Measurements from ENCODE around the gene XPC.
"Not testable (repeated sequence)": the region's sequence is repeated elsewhere in the genome, so short reads cannot be mapped to it uniquely, and the experiment has no call there.

Gene XPC

DNA sequence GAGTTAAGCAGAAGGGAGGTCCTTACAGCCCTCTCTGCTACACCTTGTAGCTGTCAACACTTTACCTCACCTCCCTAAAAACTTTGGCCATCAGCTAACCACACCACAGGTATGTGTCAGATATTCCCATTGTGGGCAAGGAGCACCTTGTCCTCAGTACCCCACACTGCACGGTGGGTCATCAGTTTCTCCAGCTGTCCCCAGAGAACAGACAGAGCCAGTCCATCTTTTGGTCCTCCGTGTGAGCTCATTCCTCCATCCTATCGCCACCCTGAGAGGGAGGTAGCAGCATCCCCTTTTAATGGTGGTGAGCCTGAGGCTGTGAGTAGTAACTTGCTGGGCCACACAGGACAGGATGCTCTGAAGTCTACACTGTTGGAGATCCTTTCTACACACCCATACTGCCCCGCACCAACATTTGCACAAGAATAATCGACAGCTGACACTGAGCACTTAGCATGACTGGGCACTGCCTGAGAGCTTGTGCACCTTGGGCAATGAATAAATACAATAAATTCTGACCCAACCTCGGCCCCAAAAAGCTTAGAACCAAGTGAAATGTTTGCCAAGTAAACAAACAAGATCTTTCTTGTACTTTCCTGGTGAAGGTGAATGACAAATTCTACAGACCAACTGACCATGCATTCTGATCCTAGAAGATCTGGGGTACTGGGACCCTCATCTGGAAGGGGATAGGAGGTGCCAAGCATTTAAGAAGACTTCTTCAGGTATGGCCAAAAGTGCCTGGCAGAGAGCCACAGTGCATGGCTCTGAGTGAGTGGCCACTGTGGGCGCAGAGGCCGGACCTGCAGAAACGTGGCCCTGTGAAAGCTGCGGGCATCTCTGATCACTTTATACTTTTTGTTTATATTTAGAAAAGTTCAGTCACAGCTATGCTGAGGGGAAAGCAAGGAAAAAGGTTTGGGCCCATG is 60.7 kb downstream of the XPC start:
- DNase-seq: no peak

DNA sequence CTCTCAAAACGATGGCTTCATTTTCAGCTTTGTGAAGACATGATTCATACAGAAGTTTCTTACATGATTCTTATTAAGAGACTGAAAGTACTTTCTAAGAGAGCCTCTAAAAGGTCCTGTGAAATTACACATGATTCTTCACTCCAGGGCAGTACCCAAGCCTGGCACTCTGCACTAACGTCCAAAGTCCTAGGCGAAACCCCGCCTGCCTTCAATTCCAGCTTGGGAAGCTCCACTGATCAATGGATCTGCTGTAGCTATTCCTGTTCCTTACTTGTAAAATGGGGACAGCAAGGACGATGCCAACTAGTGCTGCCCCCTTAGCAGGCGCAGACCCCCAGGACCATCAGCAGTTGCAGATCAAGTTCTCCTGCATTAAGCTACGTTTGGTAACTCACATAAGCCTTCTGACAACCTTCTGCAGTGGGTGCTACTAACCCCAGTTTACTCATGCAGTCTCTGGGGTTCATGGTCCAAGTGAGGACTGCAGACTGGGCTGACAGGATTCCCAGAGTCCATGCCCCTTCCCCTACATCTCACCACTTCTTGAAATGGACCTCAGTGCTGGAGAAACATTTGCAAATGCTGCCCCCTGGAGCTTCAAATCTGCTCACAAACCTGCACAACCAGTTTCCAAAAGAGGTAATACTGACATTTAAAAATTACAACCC is 64.3 kb downstream of the XPC start:
- no peak for DNase-seq

DNA sequence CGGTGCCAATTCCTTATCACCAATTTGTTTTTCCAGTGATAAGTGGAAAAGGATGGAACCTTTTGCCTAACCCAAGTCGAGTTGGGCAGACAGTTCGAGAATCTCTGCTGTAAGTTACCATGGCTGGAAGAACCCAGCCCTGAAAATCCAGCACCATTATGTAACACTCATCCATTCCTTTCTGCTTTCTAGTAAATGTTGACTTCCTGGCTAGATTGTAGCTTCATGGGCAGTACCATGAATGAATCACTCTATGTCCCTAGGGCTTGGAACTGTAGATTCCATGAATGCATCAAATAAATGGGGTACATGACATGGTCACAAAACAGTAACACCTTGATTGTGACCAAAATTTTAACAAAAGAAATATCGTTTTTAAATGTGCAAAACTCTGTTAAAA is 67.7 kb downstream of the XPC start:
- DNase-seq: no peak

DNA sequence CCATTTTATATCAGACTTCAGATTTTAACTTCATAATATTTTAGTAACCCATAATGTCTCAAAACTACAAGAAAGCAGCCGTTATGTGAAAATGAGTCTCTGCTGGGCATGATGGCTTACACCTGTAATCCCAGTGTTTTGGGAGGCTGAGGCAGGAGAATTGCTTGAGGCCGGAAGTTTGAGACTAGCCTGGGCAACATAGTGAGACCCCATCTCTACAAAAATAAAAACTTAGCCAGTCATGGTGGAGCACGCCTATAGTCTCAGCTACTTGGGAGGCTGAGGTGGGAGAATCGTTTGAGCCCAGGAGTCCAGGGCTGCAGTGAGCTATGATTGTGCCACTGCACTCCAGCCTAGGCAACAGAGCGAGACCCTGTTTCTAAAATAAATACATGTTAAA is 68.6 kb downstream of the XPC start:
- not testable (repeated sequence) for DNase-seq

DNA sequence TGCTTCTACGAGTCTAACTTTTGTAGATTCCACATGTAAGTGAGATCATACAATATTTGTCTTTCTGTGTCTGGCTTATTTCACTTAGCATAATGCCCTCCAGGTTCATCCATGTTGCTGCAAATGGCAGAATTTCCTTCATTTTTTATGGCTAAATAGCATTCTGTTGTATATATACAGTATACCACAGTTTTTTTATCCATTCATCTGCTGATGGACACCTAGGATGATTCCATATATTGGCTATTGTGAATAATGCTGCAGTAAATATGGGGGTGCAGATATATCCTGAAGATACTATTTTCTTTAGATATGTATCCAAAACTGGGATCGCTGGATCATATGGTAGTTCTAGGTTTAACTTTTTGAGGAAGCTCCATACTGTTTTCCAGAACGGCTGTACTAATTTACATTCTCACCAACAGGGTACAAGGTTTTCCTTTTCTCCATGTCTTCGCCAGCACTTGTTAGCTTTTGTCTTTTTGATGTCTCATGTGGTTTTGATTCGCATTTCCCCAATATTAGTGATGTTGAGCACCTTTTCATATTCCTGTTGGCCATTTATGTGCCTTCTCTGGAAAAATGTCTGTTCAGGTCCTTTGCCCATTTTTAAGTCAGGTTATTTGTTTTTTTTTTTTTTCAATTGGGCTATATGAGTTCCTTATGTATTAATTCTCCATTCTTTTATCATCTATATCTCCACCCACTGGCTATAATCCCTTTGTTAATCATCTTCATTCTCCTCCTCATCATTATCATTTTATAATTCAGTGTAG is 80.6 kb downstream of the XPC start:
- no peak for DNase-seq

DNA sequence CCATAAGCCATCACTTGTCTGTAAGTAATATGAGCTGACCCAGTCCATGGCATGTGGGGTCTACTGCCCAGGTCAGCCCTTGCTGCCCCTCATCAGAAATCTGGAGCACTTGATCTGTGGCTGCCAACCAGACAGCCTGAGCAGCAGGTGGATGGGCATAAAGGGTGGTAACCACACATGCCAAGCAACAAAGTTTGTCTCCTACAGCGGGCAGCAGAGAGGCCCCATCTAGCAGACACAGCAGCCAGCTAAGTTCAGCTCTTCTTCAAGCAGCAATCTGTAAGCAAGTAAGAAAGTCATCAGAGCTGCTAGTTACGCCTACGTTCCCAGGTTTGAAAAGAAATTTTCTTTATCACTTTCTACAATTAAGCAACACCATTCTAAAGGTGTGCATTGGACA is 81.7 kb downstream of the XPC start:
- no peak for DNase-seq
